Type B pancreatic cell (in vitro differentiated cells): ENCODE data around the gene POLN. TPM values are rescaled to one million over a fixed set of nuclear protein-coding genes. Genes with fewer than 3 reads are reported as not detected.

ENCODE experiments used
- DNase-seq: peaks from one replicate; pipeline ENCODE4 v3.0.0; 2021; ENCODE audit warnings: mixed read lengths; ENCODE audit not compliant: unreplicated experiment; ENCODE audit errors: extremely low spot score
- H3K27ac Mint-ChIP-seq: 2 replicates; pipeline ENCODE4 v1.8.0; 2021; ENCODE audit warnings: mild to moderate bottlenecking, mixed read lengths
- H3K27me3 Mint-ChIP-seq: 2 replicates; pipeline ENCODE4 v1.8.0; 2021; ENCODE audit warnings: mixed read lengths
- H3K36me3 Mint-ChIP-seq: 2 replicates; pipeline ENCODE4 v1.8.0; 2021; ENCODE audit warnings: mixed read lengths
- H3K4me1 Mint-ChIP-seq: one replicate; pipeline ENCODE4 v1.8.0; 2021; ENCODE audit warnings: mixed read lengths; ENCODE audit not compliant: unreplicated experiment
- H3K4me3 Mint-ChIP-seq: 2 replicates; pipeline ENCODE4 v1.8.0; 2021; ENCODE audit warnings: mild to moderate bottlenecking, mixed read lengths
- H3K9me3 Mint-ChIP-seq: 2 replicates; pipeline ENCODE4 v1.8.0; 2021; ENCODE audit warnings: mixed read lengths
- CTCF ChIP-seq: fragments of 200-600 bp; sonication (generic); conservative IDR thresholded peaks from 2 replicates; pipeline ENCODE4 v1.5.0; 2021; ENCODE audit warnings: antibody characterized with exemption, mild to moderate bottlenecking
- total RNA-seq: library from RNA; stranded (reverse); gene quantifications from 2 replicates; pipeline ENCODE4 v1.2.1, GENCODE V29; 2021; ENCODE audit warnings: low replicate concordance

POLN gene
- total RNA-seq, 1 donor from 2014 or later = 4.1 TPM

GRCh38 chr4:2251795-2252529 is 10.0 kb upstream of the POLN start:
- DNase-seq = no peak
- Mint-ChIP-seq H3K9me3 (no peaks in the 10 kb centered on the region), H3K27me3 (no peaks in the 10 kb centered on the region), H3K4me3 (no peak overlapping the region), H3K36me3 (peaks cover 9% of the 10 kb centered on the region), H3K4me1 (peaks cover 6% of the 10 kb centered on the region), H3K27ac (no peak overlapping the region)
- TF ChIP-seq CTCF = no peak

GRCh38 chr4:2251073-2251794 is 9.3 kb upstream of the POLN start:
- Mint-ChIP-seq H3K36me3 (peaks cover 9% of the 10 kb centered on the region), H3K4me3 (no peak overlapping the region), H3K27me3 (no peaks in the 10 kb centered on the region), H3K4me1 (peaks cover 6% of the 10 kb centered on the region), H3K27ac (no peak overlapping the region), H3K9me3 (no peaks in the 10 kb centered on the region)
- no peak for TF ChIP-seq CTCF
- DNase-seq = no peak

- H3K4me3 Mint-ChIP-seq = no peak overlapping the region
- H3K4me1 Mint-ChIP-seq = peaks cover 8% of the 10 kb centered on the region
- H3K36me3 Mint-ChIP-seq = peaks cover 9% of the 10 kb centered on the region
- DNase-seq = no peak
- H3K27ac Mint-ChIP-seq = no peak overlapping the region
- H3K9me3 Mint-ChIP-seq = no peaks in the 10 kb centered on the region
- no peaks in the 10 kb centered on the region for H3K27me3 Mint-ChIP-seq
- no peak for TF ChIP-seq CTCF
Measured at GRCh38 chr4:2250357-2251072, 8.6 kb upstream of the POLN start.

- no peak overlapping the region for H3K4me3 Mint-ChIP-seq
- DNase-seq = no peak
- H3K4me1 Mint-ChIP-seq = peaks cover 13% of the 10 kb centered on the region
- peaks cover 6% of the 10 kb centered on the region for H3K36me3 Mint-ChIP-seq
- TF ChIP-seq CTCF = no peak
- no peak overlapping the region for H3K27ac Mint-ChIP-seq
- no peaks in the 10 kb centered on the region for H3K9me3 Mint-ChIP-seq
- no peaks in the 10 kb centered on the region for H3K27me3 Mint-ChIP-seq
Measured at GRCh38 chr4:2249526-2250356, 7.8 kb upstream of the POLN start.

- Mint-ChIP-seq H3K27ac (no peak overlapping the region), H3K4me3 (no peak overlapping the region), H3K4me1 (peaks cover 16% of the 10 kb centered on the region), H3K9me3 (no peaks in the 10 kb centered on the region), H3K36me3 (peaks cover 4% of the 10 kb centered on the region), H3K27me3 (no peaks in the 10 kb centered on the region)
- no peak for DNase-seq
- TF ChIP-seq CTCF = no peak
Measured at GRCh38 chr4:2248821-2249261, 6.9 kb upstream of the POLN start.
